ENCODE results near the gene CDKN2C. TPM values are rescaled to one million over a fixed set of nuclear protein-coding genes. Genes with fewer than 3 reads are reported as not detected.
"Not testable (repeated sequence)": the region's sequence is repeated elsewhere in the genome, so short reads cannot be mapped to it uniquely, and the experiment has no call there.

Gene CDKN2C
- total RNA-seq, 1 donor from 2014 or later = 2.9 TPM

DNA sequence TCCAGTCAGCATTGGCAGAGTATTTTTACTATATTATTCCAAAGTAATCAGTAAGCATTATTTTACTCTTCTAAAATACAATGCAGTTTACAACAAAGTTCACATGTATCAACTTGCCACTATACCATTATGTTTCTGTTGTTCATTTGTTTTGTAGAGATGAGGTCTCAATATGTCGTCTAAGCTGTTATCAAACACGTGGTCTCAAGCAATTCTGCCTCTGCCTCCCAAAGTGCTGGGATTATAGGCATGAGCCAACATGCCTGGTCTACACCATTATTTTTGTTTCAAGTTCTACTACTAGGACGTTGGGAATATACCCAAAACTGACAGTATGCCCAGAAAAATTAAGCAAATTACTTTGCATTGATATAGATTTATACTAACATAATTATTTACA, 29.8 kb upstream of the CDKN2C start:
- no peak for DNase-seq (ENCODE audit: low read depth, low spot score)
- Mint-ChIP-seq H3K36me3 (ENCODE audit: low read depth) (no peaks in the 10 kb centered on the region), H3K27ac (ENCODE audit: unreplicated experiment) (no peak overlapping the region), H3K9me3 (no peaks in the 10 kb centered on the region), H3K4me3 (no peak overlapping the region), H3K4me1 (no peaks in the 10 kb centered on the region), H3K27me3 (ENCODE audit: low read depth) (no peaks in the 10 kb centered on the region)
- TF ChIP-seq CTCF (conservative IDR thresholded peaks at IDR 0.05) = no peak

GRCh38 chr1:50942334-50942733, 27.7 kb upstream of the CDKN2C start:
- TF ChIP-seq CTCF (conservative IDR thresholded peaks at IDR 0.05) = no peak
- Mint-ChIP-seq H3K27me3 (ENCODE audit: low read depth) (no peaks in the 10 kb centered on the region), H3K27ac (ENCODE audit: unreplicated experiment) (no peak overlapping the region), H3K4me1 (no peaks in the 10 kb centered on the region), H3K4me3 (no peak overlapping the region), H3K9me3 (no peaks in the 10 kb centered on the region), H3K36me3 (ENCODE audit: low read depth) (no peaks in the 10 kb centered on the region)
- no peak for DNase-seq (ENCODE audit: low read depth, low spot score)

DNA sequence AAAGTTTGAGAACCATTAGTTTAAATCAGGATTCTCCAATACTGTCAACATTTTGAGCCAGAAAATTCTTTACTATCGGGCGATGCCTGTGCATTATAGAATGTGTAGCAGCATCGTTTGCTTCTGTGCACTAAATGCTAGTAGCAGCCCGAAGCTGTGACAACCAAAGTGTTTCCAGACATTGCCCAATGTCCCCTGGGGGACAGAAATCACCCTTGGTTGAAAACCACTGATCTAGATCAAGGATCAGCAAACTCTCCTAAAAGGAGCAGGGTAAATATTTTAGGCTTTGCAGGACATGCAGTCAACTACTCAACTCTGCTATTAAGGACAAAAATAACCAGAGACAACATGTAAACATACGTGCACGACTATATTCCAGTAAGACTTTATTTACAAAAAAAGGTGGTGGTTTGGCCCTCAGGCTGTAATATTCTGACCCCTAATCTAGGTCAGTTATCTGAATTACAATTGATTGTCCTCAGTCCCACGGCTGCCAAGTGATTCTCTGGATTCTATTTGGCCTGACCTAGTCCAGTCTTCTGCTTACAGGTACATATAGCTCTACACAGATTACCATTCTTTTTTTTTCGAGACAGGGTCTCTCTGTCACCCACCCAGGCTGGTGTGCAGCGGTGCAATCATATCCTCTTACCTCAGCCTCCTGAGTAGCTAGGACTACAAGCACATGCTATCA, 20.6 kb upstream of the CDKN2C start:
- H3K36me3 Mint-ChIP-seq (ENCODE audit: low read depth) = peaks cover 9% of the 10 kb centered on the region
- DNase-seq (ENCODE audit: low read depth, low spot score) = no peak
- H3K27me3 Mint-ChIP-seq (ENCODE audit: low read depth) = no peaks in the 10 kb centered on the region
- H3K27ac Mint-ChIP-seq (ENCODE audit: unreplicated experiment) = no peak overlapping the region
- no peaks in the 10 kb centered on the region for H3K4me1 Mint-ChIP-seq
- no peak for TF ChIP-seq CTCF (conservative IDR thresholded peaks at IDR 0.05)
- H3K9me3 Mint-ChIP-seq = no peaks in the 10 kb centered on the region
- no peak overlapping the region for H3K4me3 Mint-ChIP-seq

- Mint-ChIP-seq H3K36me3 (ENCODE audit: low read depth) (peaks cover 9% of the 10 kb centered on the region), H3K27me3 (ENCODE audit: low read depth) (no peaks in the 10 kb centered on the region), H3K27ac (ENCODE audit: unreplicated experiment) (no peak overlapping the region), H3K4me1 (no peaks in the 10 kb centered on the region), H3K9me3 (no peaks in the 10 kb centered on the region), H3K4me3 (no peak overlapping the region)
- DNase-seq (ENCODE audit: low read depth, low spot score) = no peak
- no peak for TF ChIP-seq CTCF (conservative IDR thresholded peaks at IDR 0.05)
Observed at GRCh38 chr1:50950396-50950795, 19.6 kb upstream of the CDKN2C start.

GRCh38 chr1:50952566-50952965, 17.5 kb upstream of the CDKN2C start:
- H3K36me3 Mint-ChIP-seq (ENCODE audit: low read depth) = peaks cover 12% of the 10 kb centered on the region
- H3K4me3 Mint-ChIP-seq; H3K4me1 Mint-ChIP-seq; H3K27me3 Mint-ChIP-seq (ENCODE audit: low read depth); H3K9me3 Mint-ChIP-seq; DNase-seq (ENCODE audit: low read depth, low spot score); H3K27ac Mint-ChIP-seq (ENCODE audit: unreplicated experiment): not testable (repeated sequence)

GRCh38 chr1:50955116-50955515, 14.9 kb upstream of the CDKN2C start:
- Mint-ChIP-seq H3K9me3 (no peaks in the 10 kb centered on the region), H3K36me3 (ENCODE audit: low read depth) (peaks cover 12% of the 10 kb centered on the region), H3K4me1 (peaks cover 11% of the 10 kb centered on the region), H3K4me3 (no peak overlapping the region), H3K27me3 (ENCODE audit: low read depth) (peaks cover under 1% of the 10 kb centered on the region), H3K27ac (ENCODE audit: unreplicated experiment) (no peak overlapping the region)
- no peak for TF ChIP-seq CTCF (conservative IDR thresholded peaks at IDR 0.05)
- DNase-seq (ENCODE audit: low read depth, low spot score) = no peak

All from neural crest cell (in vitro differentiated cells).